GM18861 (cell line): ENCODE data around the gene TBC1D1.
"Not testable (repeated sequence)": the region's sequence is repeated elsewhere in the genome, so short reads cannot be mapped to it uniquely, and the experiment has no call there.

Experiments
- ATAC-seq: cut with Tn5 transposase; IDR thresholded peaks from one replicate; pipeline ENCODE4 v1.9.1; 2021; ENCODE audit not compliant: unreplicated experiment

TBC1D1 gene

DNA sequence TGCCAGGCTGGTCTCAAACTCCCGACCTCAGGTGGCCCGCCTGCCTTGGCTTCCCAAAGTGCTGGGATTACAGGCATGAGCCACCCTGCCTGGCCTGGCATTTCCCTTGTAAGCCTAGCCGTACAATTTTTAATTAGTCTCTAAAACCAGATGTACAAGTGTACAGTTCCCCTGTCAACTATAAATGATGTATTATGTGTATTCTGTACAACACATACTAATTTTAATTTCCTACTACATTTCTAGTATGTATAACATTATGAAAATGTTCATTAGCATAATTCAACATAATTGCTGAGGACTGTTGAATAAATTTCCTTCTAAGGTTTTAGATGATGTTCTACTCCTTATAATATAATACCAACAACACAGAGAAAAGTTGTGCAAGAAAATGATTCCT, 27.8 kb downstream of the TBC1D1 start:
- ATAC-seq = no peak

DNA sequence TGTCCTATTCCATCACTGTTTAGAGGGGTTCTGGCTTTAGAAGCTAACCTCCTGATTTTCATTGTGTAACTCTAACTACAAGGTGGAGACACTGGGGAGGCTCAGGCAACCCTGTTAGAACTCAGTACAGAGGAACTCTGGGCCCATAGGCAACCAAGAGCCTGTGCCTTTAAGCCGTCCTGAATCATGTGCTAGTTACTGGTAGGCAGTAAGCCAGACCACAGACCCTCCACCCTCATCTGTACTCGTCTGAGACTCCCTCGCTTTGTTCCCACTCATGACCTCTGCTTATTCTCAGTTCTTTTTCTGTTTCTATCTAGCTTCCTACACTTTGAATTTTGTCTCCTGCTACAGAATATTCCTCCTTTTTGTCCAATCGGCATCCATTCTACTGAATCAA, 31.4 kb downstream of the TBC1D1 start:
- ATAC-seq = no peak

DNA sequence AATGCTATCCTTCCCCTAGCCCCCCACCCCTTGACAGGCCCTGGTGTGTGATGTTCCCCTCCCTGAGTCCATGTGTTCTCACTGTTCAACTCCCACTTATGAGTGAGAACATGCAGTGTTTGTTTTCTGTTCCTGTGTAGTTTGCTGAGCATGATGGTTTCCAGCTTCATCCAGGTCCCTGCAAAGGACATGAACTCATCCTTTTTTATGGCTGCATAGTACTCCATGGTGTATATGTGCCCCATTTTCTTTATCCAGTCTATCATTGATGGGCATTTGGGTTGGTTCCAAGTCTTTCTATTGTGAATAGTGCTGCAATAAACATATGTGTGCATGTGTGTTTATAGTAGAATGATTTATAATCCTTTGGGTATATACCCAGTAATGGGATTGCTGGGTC, 32.2 kb downstream of the TBC1D1 start:
- not testable (repeated sequence) for ATAC-seq

DNA sequence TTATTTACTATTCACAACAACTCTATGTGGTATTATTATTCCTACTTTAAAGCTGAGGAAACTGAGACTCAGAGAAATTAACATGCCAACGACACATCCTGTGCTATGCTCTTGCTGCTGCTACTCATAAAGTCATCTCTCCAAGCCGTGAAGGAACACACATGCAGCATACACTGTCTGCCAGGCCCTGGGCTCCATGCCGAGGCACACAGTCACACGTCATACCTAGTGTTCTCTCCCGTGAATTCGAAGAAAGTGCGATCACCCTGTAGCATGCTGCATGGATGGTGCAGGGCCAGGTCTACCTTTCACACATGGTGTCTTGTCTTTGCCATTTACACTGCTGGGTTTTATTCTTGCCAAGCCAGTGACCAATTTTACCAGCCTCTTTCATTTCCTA, 34.1 kb downstream of the TBC1D1 start:
- no peak for ATAC-seq

DNA sequence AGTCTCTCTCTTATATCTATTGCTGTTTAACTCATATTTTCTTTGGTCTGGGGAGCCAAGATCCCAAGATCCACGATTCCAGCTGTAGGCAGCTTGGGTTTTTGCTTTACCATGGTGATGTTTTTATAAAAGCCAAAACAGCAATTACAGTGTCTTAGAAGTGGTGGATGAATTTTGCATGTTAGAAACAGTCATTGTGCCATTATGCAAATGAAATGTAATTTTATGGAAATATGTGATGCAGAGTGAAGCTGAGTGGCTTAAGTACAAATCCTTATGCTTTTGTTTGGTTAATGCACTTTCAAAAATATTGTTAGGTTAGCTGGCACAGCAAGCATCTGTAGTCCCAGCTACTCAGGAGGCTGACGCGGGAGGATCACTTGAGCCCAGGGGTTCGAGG, 36.5 kb downstream of the TBC1D1 start:
- ATAC-seq = no peak

DNA sequence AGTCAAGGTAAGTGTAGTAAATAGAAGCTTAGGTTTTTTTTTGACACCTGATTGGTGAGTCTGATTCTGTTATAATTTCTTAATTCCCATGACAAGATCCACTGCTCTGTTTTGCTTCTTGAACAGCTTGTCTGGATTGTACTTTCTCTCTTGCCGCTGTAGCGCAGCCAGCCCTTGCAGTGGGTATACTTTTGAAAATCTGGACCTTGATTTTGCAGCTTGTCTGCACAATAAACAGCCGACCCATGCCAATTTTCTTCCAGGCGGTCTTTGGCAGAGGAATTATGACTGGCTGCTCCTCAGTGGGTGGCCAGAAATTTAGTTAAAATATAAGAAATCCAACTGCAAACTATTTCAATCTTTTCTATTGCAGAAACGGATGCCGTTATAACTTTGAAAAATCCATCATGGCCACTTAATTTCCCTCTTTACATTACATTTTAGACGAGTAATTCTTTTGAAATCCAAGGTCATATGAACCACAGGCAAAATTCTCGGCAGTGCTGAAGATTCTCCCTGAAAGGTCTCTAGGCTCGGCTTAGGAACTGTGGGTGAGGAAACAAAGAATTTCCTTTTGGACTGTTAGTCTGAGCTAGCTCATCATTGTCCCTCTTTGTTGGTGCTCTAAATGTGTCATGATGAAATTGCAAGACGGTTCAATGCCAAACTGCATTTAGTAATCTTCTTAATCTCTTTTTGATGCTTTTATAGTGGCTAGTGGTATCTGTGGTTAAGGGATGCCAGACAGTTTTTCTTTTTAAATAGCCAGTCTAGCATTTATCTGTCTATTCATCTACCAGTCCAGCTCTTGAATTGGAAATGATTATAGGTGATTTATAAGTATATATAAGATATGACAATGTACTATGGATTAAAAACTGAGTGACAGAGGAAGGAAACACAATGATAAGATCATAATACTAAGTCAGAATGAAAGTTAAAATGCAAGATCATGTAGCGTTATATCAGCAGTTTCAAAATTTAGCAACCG, 37.8 kb downstream of the TBC1D1 start:
- no peak for ATAC-seq

DNA sequence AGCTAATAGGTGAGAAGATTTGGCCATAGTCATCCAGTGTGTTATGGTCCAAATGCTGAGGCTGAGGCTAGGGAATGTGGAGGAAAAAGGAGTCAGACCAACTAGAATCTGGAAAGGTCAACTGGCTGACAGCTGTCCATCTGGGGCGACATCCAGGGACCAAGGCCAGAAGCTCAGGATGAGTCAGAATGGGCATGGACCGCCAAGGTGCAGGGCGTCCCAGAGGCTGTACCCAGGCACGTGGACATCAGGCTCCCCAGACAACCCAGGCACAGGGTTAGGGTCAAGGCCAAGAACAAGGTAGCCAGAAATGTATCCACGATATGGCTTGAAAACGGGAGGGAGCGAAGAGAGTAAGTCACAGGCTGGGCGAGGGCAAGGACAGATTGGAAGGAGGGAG, 43.2 kb downstream of the TBC1D1 start:
- no peak for ATAC-seq

DNA sequence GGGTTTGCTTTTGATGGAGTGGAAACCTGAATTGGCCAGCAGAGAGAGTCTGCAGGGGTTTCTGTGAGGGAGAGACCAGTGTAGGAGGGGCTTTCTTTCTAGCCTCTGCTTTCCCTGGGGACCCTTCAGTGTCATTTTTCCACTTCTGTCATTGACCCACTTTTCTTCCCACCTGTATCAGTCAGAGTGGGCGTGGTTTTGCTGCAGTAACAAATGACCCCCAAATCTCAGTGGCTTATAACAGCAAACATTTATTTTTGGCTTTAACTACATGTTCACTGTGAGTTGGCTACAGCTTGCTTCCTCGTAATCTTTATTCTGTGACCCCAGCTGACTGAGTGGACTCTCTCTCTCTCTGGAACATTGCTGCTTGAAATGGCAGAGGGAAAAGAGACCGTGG, 43.7 kb downstream of the TBC1D1 start:
- ATAC-seq = no peak

DNA sequence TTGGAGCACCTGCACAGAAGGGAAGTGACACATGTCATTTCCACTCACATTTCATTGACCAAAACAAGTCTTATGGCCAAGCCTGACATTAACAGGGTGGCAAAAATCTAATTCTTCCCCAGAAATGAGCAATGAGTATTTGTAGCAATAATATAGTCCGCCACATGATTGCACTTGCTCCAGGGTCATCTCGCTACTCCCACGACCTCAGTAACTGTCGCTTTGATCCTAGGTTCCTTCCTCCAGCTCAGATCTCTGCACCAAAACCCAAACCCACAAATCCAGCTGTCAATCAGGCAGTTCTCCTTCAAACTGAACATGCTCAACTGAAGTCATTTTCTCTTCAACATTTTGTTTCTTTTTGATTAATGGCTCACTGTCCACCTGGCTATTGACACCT, 44.1 kb downstream of the TBC1D1 start:
- ATAC-seq = no peak

DNA sequence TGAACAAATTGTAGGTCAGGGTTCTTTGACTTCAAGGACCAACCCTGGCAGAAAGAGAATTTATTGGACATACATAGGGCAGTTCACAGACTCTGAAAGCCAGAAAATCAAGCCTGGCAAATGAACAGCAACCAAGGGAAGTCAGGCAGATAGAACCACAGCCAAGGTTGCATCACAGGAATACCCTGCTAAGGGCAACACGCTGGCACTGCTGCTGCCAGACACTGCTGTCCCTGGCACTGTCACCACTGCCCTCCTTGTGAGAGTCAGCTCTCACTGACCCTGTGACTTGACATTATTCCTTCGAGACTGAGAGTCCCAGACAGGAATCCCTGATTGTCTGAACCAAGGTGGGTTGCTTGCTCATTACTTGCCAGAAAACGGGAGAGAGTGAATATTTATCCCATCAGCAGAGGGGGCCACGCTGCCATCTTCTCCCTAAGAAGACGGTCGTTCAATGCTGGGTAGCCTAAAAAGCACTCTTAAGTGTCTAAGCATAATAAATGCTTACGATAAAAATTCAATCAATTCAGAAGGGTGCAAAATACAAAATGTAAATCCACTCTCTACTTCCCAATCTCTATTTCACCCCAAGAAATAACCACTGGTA, 46.1 kb downstream of the TBC1D1 start:
- no peak for ATAC-seq

DNA sequence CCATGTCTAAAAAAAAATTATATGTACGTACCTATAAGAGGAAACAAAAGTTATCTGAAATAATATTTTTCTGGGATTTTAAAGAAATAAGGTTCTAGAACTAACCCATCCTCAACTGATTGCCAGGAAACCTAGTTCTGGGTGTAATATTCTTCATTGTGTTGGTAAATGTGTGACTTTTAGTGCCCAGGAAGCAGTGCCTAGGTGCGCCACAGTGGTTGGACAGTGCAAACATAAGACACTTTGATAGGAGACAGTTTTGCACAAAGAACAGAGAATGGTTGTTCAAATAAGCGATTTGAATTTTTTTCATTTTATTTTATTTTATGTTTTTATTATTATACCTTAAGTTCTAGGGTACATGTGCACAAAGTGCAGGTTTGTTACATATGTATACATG, 47.3 kb downstream of the TBC1D1 start:
- ATAC-seq = no peak

DNA sequence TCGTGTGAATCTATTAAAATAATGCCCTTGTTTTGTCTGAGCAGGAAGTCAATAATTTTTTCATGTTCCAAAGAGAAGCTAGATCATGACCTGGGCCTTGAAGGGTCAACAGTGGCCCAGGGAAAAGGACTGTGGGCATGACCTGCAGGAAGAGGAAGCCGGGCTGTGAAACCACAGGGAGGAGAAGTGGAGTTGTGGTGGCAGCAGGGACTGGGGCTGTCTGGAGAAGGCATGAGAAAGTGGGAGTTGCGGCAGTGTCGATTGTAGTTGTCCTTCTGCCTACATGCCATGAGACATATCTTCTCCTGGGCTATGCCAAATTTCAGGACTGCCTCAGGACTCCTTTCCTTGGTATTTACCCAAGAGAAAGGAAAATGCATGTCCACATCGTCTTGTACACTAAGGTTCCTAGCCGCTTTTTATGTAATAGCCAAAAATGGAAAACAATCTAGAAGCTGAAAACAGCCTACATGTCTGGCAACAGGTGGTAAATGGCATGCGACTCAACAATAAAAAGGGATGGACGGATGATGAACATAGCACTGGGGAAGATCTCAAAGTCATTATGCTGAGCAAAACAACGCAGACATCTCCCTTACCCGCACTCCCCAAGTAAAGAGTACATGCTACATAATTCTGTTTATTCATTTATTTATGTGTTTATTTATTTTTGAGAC, 55.8 kb downstream of the TBC1D1 start:
- ATAC-seq = no peak

DNA sequence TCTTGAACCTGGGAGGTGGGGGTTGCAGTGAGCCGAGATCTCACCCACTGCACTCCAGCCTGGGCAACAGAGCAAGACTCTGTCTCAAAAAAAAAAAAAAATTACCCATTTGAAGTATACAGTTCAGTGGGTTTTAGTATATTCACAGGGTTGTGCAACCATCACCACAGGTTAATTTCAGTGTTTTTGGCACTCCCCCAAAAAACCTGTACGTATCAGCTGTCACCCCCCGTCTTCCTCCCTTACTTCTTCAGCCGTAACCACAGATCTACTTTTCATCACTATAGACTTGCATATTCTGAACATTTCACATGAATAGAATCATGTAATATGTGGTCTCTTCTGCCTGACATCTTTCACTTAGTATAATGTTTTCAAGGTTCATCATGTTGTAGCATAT, 57.7 kb downstream of the TBC1D1 start:
- no peak for ATAC-seq

DNA sequence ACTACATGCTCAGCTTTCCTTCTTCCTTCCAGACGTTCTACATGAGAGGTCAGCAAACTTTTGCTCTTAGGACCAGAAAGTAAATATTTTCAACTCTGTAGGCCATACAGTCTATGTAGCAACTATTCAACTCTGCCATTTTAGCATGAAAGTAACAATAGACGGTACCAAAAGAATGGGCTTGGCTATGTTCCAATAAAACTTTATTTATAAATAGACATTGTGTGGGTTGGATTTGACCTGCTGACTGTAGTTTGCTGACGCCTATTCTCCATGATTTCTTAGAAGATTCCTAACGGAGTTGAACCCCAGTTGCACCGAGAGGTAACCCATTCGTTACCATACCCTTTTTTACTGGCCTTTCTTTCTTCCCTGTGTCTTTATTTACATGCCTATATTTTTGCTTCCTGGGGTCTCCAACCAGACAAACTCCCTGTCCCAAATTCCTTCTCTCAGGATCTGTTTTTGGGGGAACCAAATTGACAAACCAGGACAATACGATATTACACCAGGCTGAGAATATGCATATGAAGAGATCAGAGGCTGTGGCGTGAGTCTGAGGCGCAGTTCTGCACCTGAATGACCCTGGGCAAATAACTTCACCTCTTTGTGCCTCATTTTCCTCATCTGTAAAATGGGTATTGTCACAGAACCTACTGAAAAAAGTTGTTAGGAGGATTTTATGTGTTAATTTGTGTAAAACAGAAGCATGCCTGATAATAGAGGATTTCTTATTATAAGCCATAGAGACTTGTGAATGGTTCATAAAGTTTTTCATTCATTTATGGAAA, 58.9 kb downstream of the TBC1D1 start:
- no peak for ATAC-seq

DNA sequence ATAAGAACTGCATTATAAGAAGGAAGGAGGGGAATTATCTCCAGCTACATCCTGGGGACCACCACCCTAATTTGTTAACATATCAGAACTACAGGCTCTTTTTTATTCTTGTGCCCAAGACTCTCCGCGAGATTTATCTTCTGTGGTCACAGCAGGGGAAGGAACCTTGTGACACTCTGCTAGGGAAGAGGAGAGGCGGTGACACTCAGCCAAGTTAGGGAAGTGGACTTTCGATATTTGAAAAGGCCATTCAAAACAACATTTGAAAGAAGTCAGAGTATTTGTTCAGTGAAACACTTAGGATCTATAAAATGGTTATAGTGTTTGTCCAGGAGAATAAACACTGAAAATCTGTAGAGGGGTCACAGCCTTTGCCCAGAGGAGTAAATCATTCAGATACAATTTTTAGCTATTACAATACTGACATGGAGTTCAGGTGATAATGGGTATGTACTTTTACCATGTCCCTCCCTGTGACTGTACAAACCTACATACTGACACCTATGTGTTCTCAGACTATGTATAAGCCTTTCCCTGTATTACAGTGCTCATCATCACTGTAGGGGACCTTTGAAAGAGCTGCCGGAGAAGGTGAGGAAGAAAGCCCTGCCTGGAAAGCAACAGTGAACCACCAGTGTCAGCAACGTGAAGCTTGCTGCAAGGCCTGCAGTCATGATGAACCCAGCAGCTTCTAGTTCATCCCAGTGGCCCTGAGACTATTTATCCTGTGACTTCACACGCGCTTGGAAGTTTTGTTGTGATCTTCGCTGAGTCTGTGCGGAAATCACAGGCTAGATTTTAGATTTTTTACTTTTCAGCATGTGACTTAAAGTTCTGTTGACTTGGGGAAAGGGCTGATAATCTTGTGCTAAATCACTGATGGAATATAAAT, 60.8 kb downstream of the TBC1D1 start:
- no peak for ATAC-seq

DNA sequence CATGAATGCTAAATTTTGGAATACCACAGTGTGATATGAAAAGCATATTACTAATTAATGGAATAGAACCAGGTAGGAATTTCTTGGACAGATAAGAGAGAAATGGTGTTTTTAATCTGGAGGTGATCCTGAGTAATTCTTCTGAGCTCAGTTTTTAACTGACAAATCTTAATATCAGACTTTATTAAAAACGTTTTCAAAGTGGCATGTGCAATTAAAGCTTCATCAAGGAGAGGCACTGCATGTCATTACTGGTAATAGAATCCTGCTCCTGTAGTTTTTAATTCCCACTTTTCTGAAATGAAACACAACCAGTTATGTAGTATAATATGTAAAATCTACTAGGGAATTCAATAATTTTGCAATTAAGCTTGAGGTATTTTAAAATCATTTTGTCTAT, 62.3 kb downstream of the TBC1D1 start:
- no peak for ATAC-seq

DNA sequence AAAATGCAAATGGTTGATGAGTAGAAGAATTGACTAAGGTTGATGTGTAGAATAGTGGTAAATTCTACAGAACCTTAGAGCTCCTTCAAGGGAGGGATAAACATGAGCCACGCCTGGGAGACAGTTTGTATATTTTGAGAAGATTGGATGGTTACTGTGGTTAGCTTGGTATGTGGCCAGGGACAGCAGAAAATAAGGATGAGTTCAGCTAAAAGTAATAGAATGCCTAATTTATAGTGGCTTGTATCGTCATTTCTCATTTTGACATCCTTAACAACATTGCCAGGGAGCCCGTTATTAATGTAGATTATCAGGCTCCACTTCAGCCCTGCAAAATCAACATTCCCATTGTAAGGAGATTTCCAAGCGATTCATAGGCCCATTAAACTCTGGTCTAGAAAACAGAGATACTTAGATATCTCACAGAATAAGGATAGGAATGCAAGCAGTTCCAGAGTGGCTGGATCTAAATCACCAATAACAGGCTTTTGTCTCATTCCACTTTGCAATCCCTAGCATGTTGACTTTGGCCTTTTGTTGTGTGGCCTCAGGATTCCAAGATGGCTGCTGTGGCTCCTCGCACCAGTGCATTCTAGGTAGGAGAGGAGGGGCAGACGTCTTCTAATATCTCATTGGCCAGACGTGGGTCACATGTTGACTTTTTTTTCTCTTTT, 62.9 kb downstream of the TBC1D1 start:
- no peak for ATAC-seq

DNA sequence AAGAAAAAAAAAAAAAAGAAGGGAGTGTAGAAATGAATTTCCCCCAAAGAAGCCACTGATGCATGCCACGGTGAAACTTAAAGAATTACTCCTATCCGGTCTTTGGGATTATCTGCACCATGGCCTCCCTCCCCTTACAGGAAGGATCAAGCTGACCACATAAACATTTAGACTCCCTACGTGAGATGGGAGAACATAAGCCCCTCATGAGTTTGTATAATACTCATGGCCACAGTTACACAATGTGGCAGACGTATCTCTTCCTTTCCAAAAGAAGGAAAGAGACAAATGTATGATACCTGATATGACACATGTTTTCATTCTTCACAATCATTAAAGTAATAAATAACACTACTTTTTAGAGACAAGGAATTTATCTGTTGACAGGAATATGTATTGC, 66.1 kb downstream of the TBC1D1 start:
- ATAC-seq = no peak

DNA sequence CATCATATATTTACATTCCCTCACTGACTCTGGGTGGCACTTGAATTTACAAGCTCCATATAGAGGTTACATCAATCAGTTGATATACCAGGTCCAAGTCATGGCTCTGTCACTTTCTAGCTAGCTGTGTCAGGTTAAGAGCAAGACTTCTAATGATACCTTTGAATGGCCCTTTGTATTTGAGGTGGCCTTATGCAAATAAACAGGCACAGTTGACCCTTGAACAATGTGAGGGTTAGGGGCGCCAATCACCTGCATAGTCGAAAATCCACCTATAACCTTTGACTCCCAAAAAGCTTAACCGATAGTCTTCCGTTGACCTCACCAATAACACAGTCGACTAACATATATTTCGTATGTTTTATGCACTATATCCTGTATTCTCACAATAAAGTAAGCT, 68.0 kb downstream of the TBC1D1 start:
- no peak for ATAC-seq

DNA sequence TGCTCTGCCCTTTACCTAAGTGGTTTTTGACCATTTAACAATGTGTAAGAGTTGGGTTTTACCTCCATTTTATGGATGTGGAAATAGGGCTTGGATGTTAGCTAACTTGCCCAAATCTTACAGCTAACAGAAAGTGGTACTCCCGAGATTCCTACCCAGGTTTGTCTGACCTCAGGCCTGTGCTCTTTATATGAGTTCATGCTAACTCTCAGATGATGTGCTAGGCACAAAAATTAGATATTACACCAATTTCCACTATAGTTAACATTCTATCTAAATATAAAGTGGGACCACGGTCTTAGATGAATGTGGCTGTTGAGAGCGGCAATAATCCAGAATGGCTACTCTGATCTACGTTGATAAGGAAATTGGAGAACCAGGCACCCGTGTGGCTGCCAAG, 69.2 kb downstream of the TBC1D1 start, which contains the start of gene PTTG2:
Gene PTTG2 (plus strand): TSS at position 301 of the 400 bp plus-strand sequence. CDS start 37 bp downstream, at position 338.
- no peak for ATAC-seq
